HG03442 (cell line): ENCODE data around the gene CAPN11.

Experiments
- ATAC-seq: cut with Tn5 transposase; IDR thresholded peaks from one replicate; pipeline ENCODE4 v1.9.1; 2021; ENCODE audit warnings: mild to moderate bottlenecking, moderate library complexity; ENCODE audit not compliant: unreplicated experiment

CAPN11 gene

DNA sequence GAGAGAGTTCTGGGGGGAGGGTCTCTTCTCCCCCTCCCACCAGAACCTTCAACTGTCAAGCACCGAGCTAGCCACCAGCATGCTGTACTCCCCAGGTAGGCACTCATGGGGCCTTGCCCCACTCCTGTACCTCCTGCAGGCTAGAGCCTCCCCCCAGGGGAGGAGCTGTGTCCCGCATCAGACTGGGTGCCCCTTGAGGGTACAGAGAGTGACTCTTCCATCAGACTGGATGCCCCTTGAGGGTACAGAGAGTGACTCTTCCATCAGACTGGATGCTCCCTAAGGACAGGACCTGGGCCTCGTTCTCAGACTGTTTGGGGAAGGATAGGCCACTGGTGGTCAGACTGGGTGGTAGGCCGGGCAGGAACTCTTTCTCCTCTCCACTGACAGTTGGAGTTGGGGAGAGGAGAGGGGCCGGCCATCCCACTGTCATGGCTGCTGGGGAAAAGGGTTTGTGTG is at the start of gene CAPN11:
Gene CAPN11 (plus strand): TSS at position 51 of the 459 bp plus-strand sequence. CDS start 29 bp downstream, at position 80.
- no peak for ATAC-seq

DNA sequence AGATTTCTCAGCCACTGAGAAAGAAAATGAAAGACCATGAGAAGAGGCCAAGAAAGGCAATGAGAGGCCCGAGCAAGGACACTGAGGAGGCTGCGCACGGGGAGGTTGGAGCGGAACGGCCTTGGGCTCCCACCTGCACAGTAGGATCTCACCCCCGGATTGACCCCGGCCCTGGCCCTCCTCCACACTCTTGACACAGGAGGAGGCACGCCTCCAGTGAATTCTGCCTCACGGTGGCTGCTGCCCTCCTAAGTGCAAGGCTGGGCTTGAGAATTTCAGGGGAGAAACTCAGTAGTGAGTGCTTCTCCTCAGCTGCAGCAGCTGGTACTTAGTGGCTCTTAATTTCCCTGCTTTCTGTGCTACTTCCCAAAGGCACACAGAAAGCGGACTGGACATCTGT is 49.4 kb upstream of the CAPN11 start:
- no peak for ATAC-seq

DNA sequence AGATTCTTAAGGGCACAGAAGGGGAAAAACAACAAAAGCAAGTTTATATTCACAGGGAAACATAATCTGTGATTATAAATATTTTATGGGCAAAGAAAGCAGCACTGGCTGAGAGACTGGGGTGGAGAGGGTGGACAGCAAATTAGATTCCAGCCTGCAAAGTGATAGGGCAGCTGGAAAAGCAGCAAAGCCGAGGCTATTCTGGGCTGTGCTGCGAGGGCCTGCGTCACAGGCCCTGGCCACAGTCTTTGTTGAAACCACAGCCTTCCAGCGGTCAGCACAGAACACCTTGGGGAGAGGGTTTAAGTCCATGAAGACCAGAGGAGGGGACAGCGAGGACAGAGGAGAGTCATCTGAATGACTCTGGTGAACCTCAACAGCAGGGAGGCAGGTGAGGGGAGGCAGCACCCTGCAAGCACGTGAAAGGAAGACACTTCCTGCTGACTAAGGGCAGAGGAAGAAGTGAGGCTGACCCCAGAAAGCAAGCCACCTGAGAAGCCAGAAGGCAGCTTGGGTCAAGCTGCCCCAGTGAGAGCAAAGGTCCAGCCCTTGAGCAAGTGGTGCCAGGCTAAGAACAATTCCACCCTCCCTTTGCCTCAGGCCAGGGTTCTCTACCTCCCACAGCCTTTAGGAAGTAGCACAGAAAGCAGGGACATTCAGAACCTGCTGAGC is 48.5 kb upstream of the CAPN11 start:
- no peak for ATAC-seq

DNA sequence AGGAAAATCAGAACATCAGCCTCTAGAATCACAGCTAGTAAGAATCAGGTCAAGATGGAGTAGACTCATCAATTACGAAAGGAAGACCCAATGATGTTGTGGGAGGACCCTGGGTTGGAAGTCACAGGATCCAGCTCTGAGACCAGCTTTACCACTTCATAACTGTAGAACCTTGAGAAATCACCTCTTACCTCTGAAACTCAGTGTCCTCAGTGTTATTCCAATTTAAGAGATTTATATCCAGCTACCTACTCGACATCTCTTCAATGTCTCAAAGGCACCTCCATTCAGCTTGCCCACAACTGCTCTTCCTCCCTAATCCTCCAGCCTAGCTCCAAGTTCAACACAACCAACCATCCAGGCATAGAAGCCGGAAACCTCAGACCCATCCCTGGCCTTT is 47.7 kb upstream of the CAPN11 start:
- no peak for ATAC-seq

DNA sequence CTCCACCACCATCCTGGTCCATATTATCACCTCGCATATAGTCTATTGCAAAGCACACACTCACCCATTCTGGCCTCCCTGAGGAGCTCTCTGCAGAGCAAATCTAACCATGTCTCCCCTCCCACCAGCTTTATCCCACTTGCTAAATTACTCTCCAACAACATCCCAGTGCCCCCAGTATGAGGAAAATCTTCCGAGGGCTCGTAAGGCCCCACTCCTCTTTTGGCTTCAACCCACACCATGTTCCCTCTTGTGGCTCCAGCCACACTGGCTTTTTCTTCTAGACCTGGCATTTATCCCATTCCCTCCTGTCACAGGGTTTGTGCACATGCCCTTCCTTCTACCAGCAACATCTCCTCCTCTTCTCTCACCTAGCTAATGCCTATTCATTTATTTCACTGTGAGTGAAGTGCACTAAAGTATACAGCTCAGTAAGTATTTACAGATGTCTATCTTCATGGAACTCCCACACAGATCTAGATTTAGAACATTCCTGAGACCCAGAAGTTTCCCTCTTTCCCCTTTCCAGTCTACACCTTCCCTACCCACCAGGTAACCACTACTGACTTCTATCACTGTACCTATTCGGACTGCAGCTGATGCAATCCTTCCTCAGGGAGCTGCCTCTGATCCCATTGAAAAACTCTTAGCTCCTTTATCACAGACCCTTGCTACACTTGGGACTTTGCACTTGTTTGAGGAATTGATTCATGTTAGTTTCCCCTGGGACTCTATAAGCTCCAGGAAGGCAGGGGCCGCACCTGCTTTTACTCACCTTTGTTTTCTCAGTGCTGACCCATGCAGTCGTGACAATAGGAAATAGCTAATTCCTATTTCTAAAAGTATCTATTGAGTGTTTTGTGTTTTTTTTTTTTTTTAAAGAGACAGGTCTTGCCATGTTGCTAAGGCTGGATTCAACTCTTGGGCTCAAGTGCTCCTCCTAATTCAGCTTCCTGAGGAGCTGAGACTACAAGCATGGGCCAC is 46.9 kb upstream of the CAPN11 start:
- no peak for ATAC-seq

DNA sequence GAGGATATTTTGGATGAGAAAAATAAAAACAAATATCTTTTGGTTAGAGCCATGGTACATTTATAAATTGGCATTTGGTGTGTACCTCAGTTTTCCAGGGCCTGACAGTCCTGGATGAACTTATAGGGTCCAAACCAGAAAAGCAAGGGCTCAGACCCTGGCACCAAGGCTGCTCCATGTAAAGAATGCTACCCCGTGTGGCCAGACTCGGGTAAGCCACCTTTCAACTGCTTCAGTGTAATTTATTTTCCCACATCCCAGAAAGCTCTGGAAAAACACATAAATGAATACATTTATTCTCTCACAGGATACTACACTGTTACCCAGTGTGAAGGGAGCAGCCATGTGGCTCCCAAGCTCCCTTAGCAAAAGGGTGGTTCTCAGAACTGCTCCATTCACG is 45.2 kb upstream of the CAPN11 start:
- ATAC-seq, result no peak

DNA sequence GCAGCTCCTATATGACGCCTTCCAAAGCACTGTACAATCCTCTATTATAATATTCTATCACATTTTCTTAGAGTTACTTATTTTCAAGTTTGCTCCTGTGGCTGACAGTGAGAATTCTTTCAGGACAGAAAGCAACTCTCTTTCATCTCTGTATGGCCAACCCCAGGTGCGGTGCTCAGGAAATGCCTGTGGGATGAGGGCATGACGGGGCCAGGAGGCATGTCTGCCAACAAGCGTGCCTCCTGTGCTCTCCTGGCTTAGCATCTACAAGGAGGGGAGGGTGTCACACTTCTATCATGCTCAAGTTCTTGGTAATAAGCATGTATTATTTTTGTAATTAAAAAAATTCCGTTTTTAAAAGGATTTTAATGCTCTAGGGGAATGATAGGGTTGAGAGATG is 42.8 kb upstream of the CAPN11 start:
- no peak for ATAC-seq

DNA sequence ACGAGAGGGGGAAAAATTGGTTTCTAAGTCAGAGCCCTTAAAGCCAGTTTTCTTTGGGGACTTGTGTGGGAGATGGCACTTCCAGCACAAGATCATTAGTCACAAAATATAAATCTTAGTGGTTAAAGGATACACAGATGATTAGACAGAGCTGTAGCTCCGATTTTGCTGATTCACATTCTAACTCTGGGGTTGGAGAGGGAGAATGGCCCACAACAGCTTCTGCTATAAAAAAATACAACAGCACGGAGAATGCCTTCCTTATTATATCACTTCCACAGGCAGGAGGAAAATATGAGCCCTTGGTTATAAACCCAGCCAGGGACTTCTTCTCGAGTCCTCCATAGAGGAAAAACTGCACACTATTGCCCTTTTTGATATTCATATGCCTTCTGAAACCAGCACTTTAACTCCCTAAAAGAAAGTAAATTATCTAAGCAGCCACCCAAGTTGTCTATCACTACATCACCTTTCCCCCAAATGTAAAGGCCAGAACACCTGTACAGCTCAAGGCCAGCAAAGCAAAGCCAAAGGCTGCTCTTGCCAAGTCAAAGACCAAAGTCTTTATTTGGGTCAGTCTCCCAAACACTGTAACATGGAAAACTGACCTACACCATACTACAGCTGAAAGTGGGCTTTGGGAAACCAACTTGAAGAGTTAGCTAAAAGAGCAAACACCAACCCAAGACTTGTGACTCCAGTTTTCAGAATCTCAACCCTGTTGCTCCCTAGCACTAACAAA is 41.8 kb upstream of the CAPN11 start:
- no peak for ATAC-seq

DNA sequence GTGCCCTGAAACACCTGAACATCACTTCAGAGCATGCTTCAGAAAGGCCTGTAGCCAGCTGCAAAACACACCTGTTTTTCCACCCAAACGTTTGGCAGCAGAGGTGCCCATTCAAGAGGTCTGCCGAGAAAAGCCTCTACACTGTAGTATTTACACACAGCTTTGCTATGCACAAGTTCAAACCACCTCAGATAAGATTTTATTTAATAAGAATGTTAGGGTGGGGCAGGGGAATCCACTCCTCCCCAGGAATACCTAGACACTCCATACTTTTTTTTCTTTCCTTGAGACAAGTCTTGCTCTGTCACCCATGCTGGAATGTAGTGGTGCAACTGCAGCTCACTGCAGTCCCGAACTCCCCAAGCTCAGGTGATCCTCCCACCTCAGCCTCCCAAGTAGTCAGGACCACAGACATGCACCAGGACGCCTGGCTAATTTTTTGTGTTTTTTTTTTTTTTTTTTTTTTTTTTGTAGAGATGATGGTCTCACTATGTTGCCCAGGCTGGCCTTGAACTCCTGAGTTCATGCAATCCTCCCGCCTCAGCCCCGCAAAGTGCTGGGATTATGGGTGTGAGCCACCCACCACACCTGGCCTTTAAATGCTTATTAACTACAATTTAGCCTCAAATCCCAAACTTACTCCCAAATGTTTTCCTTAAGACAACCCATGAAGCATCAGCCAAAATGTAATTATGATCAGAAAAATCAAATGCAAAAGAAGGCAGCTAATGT is 41.1 kb upstream of the CAPN11 start:
- no peak for ATAC-seq

DNA sequence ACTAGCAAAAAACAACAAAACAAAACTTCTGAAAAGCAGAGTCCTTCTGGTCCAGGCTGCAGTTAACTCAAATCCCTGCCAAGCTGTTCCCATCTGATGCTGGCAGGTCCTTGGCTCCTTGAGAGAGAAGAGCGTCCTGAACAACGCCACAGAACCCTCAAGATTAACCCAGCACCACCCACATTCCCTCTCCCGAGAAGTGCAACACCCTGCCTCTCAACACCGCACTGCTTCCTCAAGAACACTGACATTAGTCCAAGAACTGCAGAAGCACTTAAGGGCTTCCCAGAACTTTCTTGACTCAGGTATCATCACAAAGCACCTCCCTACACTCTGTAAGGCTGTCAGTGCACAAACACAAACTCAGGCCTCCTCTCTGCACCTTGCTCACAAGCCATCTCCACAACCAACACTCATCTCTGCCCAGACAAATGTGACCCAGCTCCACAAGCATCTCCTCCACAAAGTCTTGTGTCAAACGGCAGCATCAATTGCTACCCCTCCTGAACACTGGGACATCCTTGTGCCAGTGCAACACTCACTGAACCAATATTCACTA is 38.8 kb upstream of the CAPN11 start:
- ATAC-seq, result no peak

DNA sequence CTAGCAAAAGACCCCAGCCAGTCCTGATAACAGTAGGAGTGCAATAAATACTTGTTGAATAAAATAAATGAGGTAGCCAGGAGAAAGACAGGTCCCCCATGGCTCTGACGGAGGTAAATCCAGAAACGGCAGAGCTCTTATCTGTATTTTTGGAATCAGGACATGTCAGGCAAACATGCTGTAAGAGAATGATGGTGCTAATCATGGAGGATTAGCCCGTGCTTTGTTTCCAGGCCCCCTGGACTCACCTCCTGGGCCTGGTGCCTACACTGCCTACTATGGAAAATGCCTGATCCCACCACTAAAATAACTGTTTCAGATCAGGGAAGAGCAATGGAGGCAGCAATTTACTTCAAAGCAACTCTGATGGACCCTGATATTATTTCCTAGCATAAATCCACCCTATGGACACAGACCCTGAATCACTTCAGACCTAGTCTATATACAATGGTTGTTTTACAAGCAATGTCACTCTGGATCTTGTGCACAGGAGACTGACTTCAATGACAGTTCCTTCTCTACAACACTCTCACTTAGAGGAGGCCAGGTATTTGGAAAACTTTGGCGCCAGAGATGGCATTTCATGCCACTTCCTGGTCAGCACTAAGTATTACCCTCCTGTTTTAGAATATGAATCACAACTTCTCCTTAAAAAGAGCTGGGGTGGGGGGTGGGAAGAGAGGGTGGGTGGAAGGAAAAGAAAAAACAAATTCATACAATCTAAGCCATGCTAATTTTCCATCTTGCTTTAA is 37.8 kb upstream of the CAPN11 start:
- ATAC-seq, result no peak

DNA sequence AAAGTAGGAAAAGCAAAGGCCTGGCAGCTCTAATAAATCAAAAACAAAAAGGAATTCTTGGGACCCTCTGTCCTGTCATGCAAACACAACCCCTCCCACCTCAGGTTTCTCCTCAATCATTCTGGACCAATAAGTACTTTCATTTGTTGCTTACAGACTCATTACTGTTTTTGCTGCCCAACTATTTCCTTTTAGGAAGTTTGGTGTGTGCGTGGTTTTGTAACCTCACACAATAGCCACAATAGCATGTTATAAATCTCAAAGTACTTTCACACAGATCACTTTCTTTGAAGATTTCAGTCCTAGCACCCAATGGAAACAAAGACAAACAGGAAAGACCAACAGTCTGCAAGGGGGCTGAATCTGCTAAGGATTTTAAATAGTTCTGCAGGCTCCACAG is 35.8 kb upstream of the CAPN11 start:
- no peak for ATAC-seq

DNA sequence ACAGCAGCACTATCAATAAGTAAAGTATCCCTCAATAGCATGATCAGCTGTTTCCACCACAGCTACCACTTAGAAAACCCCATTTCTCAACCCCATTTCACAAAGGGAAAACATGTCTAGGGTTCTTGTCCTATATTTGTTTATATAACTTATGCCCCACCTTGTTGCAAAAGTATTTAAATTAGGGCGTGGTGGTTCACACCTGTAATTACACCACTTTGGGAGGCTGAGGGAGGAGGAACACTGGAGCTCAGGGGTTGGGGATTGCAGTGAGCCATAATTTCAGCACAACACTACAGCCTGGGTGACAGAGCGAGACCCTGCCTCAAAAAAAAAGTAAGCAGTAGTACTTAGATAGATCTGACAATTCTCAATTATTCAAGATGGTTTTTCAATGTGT is 35.1 kb upstream of the CAPN11 start:
- ATAC-seq, result no peak

DNA sequence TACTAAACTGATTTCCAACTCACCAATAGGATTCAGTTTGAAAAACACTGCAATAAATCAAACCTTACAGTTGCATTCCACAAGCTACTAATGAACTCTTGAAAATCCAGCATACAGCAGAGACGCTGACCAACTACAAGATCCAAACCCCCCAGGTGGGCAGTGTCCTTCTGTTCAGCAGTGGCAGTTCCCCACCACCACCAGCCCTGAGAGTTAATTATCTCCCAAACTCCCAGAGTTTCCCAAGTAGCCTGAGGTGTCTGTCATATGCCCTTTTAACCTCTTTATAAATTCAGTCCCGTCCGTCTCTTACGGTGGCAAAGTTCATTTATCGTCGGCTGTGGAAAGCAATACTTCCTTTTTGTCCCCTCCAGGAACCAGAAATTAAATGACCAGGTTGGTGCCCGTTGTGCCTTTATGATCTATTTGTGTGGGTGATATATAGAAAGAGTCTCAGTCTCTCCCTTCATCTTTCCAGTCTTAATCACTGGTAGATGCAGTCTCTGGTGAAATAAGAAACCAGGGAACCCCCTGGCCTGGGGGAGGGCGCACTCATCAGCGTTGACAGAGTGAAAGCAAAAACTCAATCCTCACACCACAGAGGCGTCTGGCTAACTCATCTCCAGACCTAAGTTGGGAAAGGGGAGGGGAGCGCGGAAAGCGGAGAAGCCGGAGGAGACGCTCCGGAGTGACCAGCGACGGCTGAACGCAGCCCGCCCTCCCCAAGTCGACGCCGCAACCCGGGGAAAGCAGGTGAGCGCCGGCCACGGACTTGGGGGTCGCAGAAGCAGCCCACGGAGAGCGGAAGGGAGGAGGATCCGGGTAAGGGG is 32.1 kb upstream of the CAPN11 start:
- ATAC-seq, result peak; percentile 38

DNA sequence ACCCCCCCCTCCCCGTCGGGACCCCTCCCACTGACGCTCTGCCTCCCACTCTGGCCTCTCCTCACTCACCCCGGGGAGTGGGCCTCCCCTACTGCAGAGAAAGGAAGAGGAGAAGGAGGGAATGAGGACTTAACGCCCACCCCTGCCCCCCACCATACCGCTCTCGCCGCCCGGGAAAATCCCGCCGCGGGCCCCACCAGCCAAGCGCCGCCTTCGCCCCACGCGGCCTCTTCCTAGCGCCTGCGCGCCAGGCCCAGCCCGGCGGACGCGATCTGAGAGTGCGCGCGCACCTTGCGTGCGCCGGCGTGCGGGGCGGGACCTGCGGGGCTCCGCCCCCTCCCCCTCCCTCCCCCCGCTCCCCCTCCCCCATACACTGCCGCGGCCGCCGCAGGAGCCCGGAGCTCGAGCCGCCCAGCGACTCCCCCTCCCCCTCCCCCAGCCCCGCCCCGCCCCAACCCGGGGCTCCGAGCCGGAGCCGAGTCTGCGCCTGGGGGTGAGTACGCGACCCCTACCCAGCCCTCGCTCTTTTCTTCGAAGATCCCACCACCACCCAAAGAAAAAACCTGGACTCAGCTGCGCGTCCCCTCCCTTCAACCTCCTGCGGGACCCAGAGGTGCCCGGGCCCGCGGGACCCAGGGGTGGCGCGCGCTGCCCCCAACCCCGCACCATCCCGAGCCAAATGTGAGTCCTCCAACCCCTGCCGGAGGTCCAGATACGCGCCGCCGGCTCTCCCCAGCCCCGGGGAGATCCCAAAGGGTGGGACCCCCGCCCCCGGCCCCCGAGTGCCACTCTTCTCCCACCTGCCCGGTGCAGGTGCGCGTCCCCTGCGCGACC is 31.2 kb upstream of the CAPN11 start, which contains the start of the genes MRPL14 and TMEM63B:
Gene MRPL14 (minus strand): TSS at position 267 of the 834 bp plus-strand sequence. CDS start 10,841 bp downstream, outside the sequence.
Gene TMEM63B (plus strand): TSS at position 369 of the 834 bp plus-strand sequence. CDS start 7,031 bp downstream, outside the sequence.
- ATAC-seq, result peak; percentile 67

DNA sequence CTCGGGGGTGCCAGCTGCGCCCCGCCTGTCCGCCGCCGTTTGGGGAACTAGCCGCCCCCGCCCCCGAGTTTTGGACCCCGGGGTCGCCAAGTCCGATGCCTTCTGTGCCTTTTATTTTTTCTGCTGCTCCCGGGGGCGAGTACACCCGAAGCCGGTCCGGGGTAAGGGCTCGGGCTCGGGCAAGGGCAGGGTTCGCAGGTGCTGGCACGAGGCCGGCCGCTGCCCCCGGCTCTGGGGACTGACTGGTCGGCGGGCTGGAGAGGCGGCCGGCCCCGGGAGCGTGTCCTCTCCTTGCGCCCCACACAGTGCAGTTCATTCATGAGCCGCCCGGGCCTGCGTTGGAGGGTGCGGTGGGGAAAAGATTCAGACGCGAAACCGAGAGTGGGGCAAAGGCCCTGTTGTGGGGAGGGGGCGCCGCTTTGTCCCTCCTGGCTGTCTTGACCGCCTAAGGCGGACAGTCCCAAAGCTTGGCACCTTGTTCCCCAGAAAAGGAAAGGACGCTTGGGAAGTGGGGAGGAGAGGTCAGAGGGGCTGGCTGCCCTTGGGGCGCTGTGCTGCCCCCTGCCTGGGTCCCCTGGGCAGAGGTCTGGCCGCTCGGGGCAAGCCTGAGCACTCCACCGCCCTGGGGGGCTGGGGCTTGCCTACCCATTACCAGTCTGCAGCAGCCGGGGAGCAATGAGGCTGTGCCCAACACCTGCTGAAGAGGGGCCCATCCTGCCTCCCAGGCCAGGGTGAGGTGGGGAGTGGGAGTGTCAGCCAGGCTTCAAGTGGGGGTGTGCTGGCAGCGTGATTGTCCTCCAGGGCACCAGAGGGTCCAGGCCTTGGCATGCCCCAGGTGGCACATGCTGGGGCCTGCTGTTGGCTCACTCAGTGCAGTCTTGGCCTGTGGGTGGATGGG is 30.4 kb upstream of the CAPN11 start:
- ATAC-seq, result peak; percentile 22
